NCI-H2081 (cell line): ENCODE measurements around the gene CCDC9B.

ENCODE experiments used
- DNase-seq, 2 experiments: peaks; one replicate each; lab custom pipeline; 2025; lab: John Stamatoyannopoulos, UW

CCDC9B gene

GRCh38 chr15:40365624-40366456, 25.1 kb upstream of the CCDC9B start:
- no peak for DNase-seq

- DNase-seq: no peak
Measured at GRCh38 chr15:40365016-40365415, 24.3 kb upstream of the CCDC9B start.

DNA sequence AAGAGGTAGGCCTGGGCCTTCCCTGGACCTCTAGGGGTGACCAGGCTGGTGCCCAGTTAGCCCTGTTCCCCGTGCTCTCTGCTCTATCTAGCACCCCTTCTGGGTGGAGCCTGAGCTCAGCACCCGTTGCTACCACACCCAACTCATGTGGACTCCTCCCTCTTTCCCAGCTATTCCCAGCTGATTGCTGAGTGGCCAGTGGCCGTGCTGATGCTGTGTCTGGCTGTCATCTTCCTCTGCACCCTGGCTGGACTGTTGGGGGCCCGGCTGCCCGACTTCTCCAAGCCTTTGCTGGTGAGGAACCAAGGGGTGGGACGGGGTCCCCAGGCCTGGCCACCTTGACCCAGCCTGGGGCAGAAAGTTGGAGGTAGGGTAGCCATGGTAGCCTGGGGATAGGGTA, 23.5 kb upstream of the CCDC9B start:
- no peak for DNase-seq

DNA sequence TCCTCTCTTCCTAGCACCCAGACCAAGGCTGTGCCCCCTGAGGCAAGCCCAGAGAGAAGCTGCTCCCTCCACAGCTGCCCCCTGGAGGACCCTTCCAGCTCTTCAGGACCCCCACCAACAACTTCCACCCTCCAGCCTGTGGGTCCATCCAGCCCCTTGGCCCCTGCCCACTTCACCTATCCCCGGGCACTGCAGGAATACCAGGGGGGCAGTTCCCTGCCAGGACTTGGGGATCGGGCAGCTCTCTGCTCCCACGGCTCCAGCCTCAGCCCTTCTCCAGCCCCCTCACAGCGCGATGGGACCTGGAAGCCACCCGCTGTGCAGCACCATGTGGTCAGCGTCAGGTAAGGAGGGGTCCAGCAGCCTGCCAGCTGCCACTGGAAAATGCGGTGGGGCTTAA, 22.9 kb upstream of the CCDC9B start:
- DNase-seq: no peak

GRCh38 chr15:40361640-40362039, 20.9 kb upstream of the CCDC9B start:
- no peak for DNase-seq

DNA sequence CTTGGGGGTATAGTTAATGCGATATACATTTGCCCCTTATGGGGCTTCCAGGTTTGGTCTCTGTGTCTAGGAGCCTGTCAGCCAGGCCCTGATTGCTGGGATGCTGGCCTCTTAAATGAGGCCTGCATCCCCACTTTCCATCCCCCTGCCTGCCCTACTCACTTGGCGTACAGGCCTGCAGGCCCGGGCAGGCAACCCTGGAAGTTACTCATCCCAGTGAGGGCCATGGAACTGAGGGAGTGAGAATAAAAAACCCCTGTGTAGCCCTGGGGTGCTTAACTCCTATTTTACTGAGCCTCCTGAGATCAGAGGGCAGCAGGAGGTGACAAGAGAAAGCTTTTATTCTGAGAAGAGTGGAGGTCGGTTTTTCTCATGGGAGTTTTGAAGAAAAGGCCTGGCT, 19.3 kb upstream of the CCDC9B start:
- no peak for DNase-seq

- peak in 1 of 2 experiments; percentile 61 for DNase-seq
Measured at GRCh38 chr15:40358471-40359353, 18.0 kb upstream of the CCDC9B start.

DNA sequence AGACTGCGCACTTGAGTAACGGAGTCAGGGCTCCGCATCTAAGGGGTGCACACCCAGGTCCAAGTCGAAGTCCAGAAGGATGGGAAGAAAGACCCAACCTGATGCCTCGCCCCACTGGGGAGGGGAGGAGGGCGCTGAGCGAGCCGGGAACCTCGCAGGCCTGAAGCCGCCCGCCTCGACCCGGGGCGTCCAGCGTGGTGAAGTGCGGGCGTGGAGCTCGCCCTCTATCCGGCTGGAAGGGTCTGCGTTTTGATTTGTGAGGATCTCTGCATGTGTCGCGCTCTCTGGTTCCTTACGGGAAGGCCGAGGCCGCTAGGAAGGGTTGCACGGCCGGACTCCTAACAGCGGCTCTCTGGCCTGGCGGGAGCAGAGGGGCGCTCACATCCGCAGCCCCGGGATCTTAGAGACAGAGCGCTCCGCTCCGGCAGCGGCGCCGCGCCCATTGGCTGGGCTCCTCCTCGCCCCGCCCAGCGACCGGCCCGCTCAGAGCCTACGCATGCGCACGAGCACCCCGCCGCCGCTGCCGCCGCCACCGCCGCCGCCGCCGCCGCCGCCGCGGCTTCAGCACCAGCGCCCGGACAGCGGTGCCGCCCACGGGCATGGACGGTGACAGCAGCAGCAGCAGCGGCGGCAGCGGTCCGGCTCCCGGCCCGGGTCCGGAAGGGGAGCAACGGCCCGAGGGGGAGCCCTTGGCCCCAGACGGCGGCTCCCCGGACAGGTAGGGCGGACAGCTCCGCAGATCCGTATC, 17.2 kb upstream of the CCDC9B start, which contains the start of gene DISP2:
Gene DISP2, plus strand, starts transcription at position 497 of the 748 bp plus-strand sequence. Its CDS starts 103 bp downstream, at position 600.
- peak; percentile 84 for DNase-seq

GRCh38 chr15:40357246-40357645, 16.5 kb upstream of the CCDC9B start:
- no peak for DNase-seq

GRCh38 chr15:40355976-40356585, 15.3 kb upstream of the CCDC9B start:
- DNase-seq: no peak

DNA sequence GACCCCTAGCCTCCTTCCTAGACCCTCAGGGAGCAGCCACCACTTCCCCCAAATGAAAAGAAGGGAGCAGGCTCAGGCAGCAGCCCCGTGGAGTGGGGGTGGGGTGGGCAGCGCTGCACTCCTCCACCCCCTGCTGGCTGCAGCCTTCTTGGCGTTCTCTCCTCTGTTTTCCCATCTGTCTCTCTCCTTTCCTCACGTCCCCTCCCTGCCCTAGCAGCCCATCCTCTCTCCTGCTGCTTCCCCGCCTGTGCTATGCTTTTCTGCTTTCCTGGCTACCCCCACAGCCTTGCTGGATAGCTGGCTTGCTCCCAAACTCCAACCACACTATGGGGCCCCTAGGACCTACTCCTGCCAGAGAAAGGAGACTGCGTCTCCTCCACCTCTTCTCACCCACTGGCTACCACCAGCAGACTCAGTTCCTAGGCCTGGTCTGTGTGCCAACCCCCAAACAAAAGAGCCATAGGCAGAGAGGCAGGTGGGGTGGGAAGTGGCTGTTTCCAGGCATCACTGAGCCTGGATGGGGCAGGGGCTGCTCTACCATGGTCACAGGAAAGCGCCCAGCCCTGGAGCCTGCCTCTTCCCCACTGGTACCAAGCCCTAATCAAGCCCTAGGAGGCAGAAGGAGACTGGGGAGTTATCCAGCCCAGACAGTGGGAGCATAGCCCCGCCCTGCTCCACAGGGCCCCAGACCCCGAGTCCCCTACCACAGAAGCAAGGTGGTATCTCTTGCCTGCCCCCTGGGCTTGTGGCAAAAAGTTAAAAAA, 13.9 kb upstream of the CCDC9B start:
- DNase-seq: peak in 1 of 2 experiments; percentile 60

DNA sequence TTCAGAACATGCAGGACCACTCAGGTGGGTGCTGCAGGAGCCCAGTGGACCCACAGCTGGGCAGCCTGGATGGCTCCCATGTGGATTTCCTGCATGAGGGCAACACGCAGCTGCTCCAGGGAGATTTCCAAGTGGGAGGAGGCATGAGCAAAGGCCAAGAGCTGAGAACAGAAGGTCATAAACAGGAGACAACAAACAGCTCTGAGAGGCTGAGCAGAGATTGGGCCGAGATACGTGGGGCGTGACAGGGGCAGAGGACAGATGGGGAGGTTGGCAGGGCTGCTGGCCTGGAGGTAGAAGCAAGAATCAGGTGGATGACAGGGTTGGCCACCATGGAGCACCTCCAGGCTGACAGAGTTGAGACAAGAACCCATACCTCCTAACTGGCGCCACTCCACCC, 13.0 kb upstream of the CCDC9B start:
- DNase-seq: no peak

DNA sequence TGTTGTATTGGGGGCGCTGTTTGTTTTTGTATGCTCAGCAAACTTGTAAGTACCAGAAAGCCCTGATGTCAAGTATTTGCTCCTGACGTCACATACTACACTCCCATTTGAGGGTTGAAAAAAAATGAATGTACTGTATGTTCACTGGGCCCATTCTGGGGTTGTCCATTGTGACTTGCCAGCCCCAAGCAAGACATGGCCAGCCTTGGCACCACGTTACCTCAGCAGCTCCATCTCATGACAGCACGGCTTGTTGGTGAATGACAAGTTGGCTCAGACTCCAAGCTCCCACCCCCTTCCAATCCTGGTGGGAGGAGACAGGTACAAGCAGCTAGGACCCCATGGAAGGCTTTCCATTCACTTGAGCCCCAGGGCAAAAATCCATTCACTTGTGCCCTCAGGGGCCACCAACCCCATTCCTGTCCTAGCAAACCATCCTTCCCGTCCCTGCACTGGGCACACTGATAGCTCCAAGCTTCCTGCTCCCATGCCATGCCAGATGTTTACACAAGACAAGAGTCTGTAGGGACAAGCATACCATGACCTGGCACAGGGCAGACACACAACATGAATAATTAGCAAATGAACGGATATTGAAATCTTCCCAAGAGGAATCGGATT, 11.7 kb upstream of the CCDC9B start:
- no peak for DNase-seq

GRCh38 chr15:40349163-40349562, 8.4 kb upstream of the CCDC9B start:
- DNase-seq: no peak

DNA sequence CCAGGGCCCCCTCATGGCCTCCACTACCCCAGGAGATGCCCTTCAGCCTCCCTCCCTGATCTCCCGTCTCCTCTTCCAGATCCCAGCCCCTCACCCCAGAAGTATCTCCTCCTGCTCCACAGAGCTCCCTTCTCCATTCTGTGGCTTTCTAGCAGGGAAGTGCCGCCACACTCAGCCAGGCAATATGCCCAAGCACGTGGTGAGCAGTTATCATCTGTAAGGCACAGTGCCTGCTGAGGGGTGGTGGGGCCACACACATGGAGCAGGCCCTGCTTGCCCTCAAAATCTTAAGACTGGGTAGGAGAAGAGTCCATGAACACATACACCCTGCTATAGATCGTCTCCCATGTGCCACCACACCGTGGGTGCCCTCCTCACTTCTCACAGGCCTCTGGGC, 7.7 kb upstream of the CCDC9B start:
- no peak for DNase-seq

- DNase-seq: no peak
Measured at GRCh38 chr15:40347559-40348473, 7.1 kb upstream of the CCDC9B start.

DNA sequence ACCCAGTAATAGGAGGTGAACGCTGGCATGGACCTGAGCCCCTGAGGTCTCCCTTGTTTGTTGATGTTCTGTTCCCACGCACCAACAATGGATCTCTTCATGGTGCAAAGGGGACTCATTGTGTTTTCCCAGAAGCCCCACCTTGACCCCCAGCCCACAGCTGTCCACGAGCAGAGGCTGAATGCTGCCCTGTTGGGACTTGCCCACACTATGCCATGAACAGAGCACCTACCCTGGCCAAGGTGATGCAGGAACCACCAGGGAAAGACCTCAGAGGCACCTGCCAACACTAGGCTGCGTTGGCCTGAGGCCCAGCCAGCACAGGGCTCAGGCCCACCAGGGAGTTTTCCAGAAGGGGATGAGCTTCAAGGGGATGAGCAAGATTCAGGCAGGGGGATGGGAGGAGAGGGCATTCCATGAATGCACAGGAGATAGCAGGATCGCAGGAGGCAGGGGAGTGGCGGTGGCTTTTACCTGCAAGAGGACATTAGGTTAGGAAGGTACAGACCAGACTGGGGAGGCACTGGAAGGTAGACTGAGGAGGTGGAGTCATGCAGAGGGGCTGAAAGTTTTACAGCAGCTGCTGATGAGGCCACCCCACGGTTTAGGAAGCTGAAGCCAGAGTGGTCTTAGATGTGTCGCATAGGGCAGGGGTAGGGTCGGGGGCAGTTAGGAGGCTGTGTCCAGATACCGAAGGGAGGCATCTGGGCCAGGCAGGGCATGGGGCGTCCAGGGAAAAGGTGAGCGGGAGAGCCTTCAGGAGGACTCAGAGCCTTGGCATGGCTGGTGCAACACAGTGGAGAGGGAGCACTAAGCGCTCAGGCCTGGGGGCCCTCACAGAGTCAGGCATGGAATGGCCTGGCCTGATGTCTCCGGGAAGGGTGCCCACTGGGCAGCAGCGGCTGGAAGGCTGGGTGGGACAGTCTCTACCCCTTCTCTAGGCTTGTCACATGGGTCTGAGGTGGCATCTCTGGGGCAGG, 6.1 kb upstream of the CCDC9B start:
- no peak for DNase-seq

GRCh38 chr15:40345867-40346578, 5.3 kb upstream of the CCDC9B start:
- no peak for DNase-seq
